ENCODE measurements around the gene COX5A. TPM values are rescaled to one million over a fixed set of nuclear protein-coding genes. Genes with fewer than 3 reads are reported as not detected.

COX5A gene
- total RNA-seq, 1 experiment from 2014 or later, result 280 TPM

DNA sequence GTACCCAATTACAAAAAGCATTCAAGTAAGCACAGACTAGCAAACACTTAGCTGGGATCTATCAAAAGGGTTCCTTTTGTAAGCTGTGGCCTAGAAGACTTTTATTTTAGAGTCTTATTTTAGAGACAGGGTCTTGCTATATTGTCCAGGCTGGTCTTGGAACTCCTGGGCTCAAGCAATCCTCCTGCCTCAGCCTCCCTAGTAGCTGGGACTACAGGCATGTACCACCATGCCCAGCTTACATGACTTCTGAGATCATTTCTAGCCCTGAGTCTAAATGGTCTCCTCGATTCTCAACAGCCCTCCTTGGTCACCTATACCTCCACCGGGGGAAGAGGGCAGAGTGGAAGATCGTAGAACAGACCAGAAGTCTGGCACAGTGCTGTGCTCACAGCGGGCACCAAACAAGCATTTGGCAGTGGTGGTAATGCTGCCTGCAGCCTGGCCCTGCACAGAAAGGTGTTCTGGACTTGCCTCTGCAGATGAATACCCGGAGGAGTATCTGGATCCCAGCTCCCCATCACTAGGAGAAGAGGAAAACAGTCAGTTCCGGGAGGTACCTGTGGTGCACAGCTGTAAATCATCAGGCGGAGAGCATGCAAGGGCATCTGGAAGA lies 33.6 kb downstream of the COX5A start:
- H3K36me3 Mint-ChIP-seq (ENCODE audit: insufficient read depth, unreplicated experiment), result peaks cover 50% of the 10 kb centered on the region
- no TSS peak for BruUV-seq (replicated peaks)
- no peak overlapping the region for H3K4me3 Mint-ChIP-seq (ENCODE audit: low read depth, unreplicated experiment)
- no peak for DNase-seq
- TF ChIP-seq, protein P1, sequence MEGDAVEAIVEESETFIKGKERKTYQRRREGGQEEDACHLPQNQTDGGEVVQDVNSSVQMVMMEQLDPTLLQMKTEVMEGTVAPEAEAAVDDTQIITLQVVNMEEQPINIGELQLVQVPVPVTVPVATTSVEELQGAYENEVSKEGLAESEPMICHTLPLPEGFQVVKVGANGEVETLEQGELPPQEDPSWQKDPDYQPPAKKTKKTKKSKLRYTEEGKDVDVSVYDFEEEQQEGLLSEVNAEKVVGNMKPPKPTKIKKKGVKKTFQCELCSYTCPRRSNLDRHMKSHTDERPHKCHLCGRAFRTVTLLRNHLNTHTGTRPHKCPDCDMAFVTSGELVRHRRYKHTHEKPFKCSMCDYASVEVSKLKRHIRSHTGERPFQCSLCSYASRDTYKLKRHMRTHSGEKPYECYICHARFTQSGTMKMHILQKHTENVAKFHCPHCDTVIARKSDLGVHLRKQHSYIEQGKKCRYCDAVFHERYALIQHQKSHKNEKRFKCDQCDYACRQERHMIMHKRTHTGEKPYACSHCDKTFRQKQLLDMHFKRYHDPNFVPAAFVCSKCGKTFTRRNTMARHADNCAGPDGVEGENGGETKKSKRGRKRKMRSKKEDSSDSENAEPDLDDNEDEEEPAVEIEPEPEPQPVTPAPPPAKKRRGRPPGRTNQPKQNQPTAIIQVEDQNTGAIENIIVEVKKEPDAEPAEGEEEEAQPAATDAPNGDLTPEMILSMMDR (IDR thresholded peaks at IDR 0.05; ENCODE audit: unreplicated experiment), result no peak
- CTCF ChIA-PET, result interaction anchor here (0.6 kb wide), 1 partner anchor 35 kb away, joined by 4 read pairs; no protein-coding TSS in a partner anchor
- intact Hi-C loops (cut with micrococcal nuclease; ENCODE audit: unreplicated experiment), result no loop called here
- H3K27me3 Mint-ChIP-seq (ENCODE audit: unreplicated experiment), result no peaks in the 10 kb centered on the region
- no peaks in the 10 kb centered on the region for H3K9me3 Mint-ChIP-seq (ENCODE audit: low read depth, unreplicated experiment)
- H3K4me1 Mint-ChIP-seq (ENCODE audit: low read depth, unreplicated experiment), result peaks cover 13% of the 10 kb centered on the region
- H3K27ac Mint-ChIP-seq (ENCODE audit: unreplicated experiment), result no peak overlapping the region

- TF ChIP-seq, protein P1 (IDR thresholded peaks at IDR 0.05; ENCODE audit: unreplicated experiment), result no peak
- no peak overlapping the region for H3K27ac Mint-ChIP-seq (ENCODE audit: unreplicated experiment)
- no peak for DNase-seq
- intact Hi-C loops (cut with micrococcal nuclease; ENCODE audit: unreplicated experiment), result no loop called here
- H3K4me1 Mint-ChIP-seq (ENCODE audit: low read depth, unreplicated experiment), result peaks cover 13% of the 10 kb centered on the region
- CTCF ChIA-PET, result interaction anchor here (0.6 kb wide), 1 partner anchor 35 kb away, joined by 4 read pairs; no protein-coding TSS in a partner anchor
- H3K9me3 Mint-ChIP-seq (ENCODE audit: low read depth, unreplicated experiment), result no peaks in the 10 kb centered on the region
- BruUV-seq (replicated peaks), result no TSS peak
- no peak overlapping the region for H3K4me3 Mint-ChIP-seq (ENCODE audit: low read depth, unreplicated experiment)
- H3K36me3 Mint-ChIP-seq (ENCODE audit: insufficient read depth, unreplicated experiment), result peaks cover 50% of the 10 kb centered on the region
- H3K27me3 Mint-ChIP-seq (ENCODE audit: unreplicated experiment), result no peaks in the 10 kb centered on the region
Observed at GRCh38 chr15:74903676-74904075, 34.2 kb downstream of the COX5A start.

- no TSS peak for BruUV-seq (replicated peaks)
- Mint-ChIP-seq H3K36me3 (ENCODE audit: insufficient read depth, unreplicated experiment) (peaks cover 57% of the 10 kb centered on the region), H3K27ac (ENCODE audit: unreplicated experiment) (no peak overlapping the region), H3K27me3 (ENCODE audit: unreplicated experiment) (no peaks in the 10 kb centered on the region), H3K9me3 (ENCODE audit: low read depth, unreplicated experiment) (no peaks in the 10 kb centered on the region), H3K4me1 (ENCODE audit: low read depth, unreplicated experiment) (peaks cover 13% of the 10 kb centered on the region), H3K4me3 (ENCODE audit: low read depth, unreplicated experiment) (no peak overlapping the region)
- TF ChIP-seq, protein P1 (IDR thresholded peaks at IDR 0.05; ENCODE audit: unreplicated experiment), result no peak
- intact Hi-C loops (cut with micrococcal nuclease; ENCODE audit: unreplicated experiment), result no loop called here
- CTCF ChIA-PET, result interaction anchor here (0.5 to 2.1 kb wide), 23 partner anchors 8 to 585 kb away, joined by 3 to 24 read pairs (median 4); partner anchors contain the start of genes COX5A, MPI, SCAMP5 and ULK3
- no peak for DNase-seq
Observed at GRCh38 chr15:74902295-74903075, 35.4 kb downstream of the COX5A start.

GRCh38 chr15:74901612-74902063 lies 36.2 kb downstream of the COX5A start:
- peak; percentile 81 for DNase-seq
- Mint-ChIP-seq H3K4me3 (ENCODE audit: low read depth, unreplicated experiment) (no peak overlapping the region), H3K27me3 (ENCODE audit: unreplicated experiment) (no peaks in the 10 kb centered on the region), H3K27ac (ENCODE audit: unreplicated experiment) (no peak overlapping the region), H3K4me1 (ENCODE audit: low read depth, unreplicated experiment) (peaks cover 13% of the 10 kb centered on the region), H3K36me3 (ENCODE audit: insufficient read depth, unreplicated experiment) (peaks cover 58% of the 10 kb centered on the region), H3K9me3 (ENCODE audit: low read depth, unreplicated experiment) (no peaks in the 10 kb centered on the region)
- intact Hi-C loops (cut with micrococcal nuclease; ENCODE audit: unreplicated experiment), result loop anchor here (2.0 kb wide), 1 partner anchor 131 kb away; no protein-coding TSS in a partner anchor
- CTCF ChIA-PET, result interaction anchor here (0.5 to 2.1 kb wide), 27 partner anchors 9 to 584 kb away, joined by 3 to 24 read pairs (median 4); partner anchors contain the start of genes COX5A, MPI, SCAMP5 and ULK3
- BruUV-seq (replicated peaks), result no TSS peak
- TF ChIP-seq, protein P1 (IDR thresholded peaks at IDR 0.05; ENCODE audit: unreplicated experiment), result peak; percentile 93
